Measurements from ENCODE around the gene HBEGF. TPM values are rescaled to one million over a fixed set of nuclear protein-coding genes. Genes with fewer than 3 reads are reported as not detected.

The HBEGF gene
- total RNA-seq, 1 experiment from 2014 or later: 12.3 TPM

DNA sequence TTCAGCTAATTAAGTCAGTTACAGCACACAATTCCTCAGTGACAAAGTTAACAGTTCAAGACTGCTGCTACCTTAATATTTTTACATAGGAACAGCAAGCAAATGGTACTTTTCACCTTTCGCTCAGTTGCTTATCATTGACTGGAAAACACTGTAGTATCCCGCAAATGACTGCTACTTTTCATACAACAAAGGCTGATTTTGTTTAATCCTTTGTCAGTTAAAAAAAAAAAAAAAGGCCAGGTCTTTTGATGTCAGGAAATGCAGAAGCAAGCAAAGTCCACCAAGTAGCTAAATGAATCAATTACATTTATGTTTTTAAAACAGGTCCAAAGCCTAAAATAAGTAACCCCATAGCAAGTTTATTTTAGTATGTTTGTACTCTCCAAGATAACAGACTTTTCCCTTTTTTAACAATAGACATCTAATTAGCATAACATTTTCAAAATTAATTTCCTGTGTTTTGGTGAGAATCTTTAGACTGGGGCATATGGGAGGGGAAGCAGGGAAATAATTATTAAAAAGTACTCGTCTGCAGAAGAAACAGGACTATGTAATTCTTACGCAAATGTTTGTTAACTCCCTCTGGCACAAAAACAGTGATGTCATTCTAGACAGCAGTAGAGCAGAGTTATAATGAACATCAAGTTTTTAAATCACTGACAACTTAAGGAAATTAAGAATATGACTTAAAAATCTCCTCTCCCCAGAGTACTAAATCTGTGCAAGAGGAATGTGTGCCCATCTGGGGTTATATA, 53.1 kb downstream of the HBEGF start:
- POLR2A ChIA-PET: no interaction called here
- peaks cover 94% of the 10 kb centered on the region for H3K79me2 ChIP-seq (ENCODE audit: insufficient read depth, low read length)
- BruUV-seq (replicated peaks): no TSS peak

DNA sequence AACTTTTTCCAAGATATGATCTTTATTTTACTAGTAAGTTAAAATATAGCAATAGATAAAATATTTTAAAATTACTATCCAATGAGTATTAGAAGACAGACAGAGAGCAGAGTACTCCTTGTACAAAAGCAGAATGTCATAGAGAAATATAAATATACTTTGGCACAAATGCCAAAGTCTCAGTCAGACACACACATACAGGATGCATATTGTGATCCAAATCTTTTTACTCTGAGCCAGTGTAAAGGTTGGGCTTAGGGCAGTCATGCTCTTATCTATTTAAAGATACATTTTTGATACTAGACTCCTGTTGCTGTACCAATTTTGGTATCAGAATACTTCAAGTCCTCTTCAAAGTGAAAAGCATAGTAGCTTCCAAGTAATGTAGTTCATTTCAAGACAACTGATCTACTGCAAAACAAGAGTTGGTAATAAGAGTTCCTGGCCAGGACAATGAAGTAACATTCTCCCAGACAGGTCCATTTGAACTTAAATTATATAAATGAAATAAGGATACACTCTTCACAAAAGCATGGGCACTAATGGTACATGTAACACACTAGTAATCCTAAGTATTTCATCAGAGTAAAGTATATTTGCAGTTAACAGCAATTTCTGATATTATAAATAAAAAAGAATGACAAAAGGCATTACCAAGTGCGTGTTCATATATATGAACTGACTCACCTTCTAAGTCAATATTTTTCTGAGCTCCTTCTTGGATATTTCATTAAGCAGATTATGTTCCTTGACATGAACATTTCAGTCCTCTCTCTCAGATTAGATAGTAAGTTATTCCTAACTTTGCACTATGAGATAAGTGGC, 54.0 kb downstream of the HBEGF start:
- Histone ChIP-seq H3K27ac (ENCODE audit: low read depth, low read length) (no peak overlapping the region), H3K79me2 (ENCODE audit: insufficient read depth, low read length) (peaks cover 94% of the 10 kb centered on the region), H3K36me3 (ENCODE audit: control insufficient read depth in 1 of 2, insufficient read depth in 2 of 2, low read length in 2 of 2) (no peaks in the 10 kb centered on the region), H3K9me2 (ENCODE audit: insufficient read depth) (no peaks in the 10 kb centered on the region), H2AFZ (ENCODE audit: low read depth, low read length, poor library complexity, severe bottlenecking) (no peak overlapping the region), H3K27me3 (ENCODE audit: insufficient read depth, low read length) (no peaks in the 10 kb centered on the region), H3K4me1 (ENCODE audit: control insufficient read depth in 1 of 2, insufficient read depth in 2 of 2, low read length in 2 of 2) (peaks cover 3 to 6% of the 10 kb centered on the region in 2 experiments; a peak in 3 of 4 replicates), H3K4me3 (replicated peaks in 1 of 2; ENCODE audit: low read depth in 1 of 2, low read length in 2 of 2) (no peak overlapping the region), H3K9me3 (ENCODE audit: control insufficient read depth in 1 of 2, insufficient read depth in 1 of 2, low read depth in 1 of 2, low read length in 2 of 2) (no peaks in the 10 kb centered on the region), H3K9ac (ENCODE audit: low read length) (no peak overlapping the region), H4K20me1 (ENCODE audit: insufficient read depth) (peaks cover 20% of the 10 kb centered on the region; the same call in 1 of the 2 replicates), H3K4me2 (ENCODE audit: low read length) (no peak overlapping the region)
- ChIA-PET POLR2A (no interaction called here), RAD21 (ENCODE audit: low non-redundant PET in 1 of 2, low total read pairs in 2 of 2, uncharacterized antibody in 2 of 2, unreplicated experiment in 2 of 2) (no interaction called here), CTCF (no interaction called here)
- ATAC-seq (no peak), DNase-seq (ENCODE audit: low read depth, low spot score) (no peak)
- BruUV-seq (replicated peaks): no TSS peak
- intact Hi-C loops (cut with micrococcal nuclease): no loop called here
- TF ChIP-seq ZFX (IDR thresholded peaks at IDR 0.05) (no peak), YY1 (IDR thresholded peaks at IDR 0.05; ENCODE audit: extremely low read depth, insufficient replicate concordance, low read depth, low read length) (no peak), ZNF274 (IDR thresholded peaks at IDR 0.05; ENCODE audit: low read depth, low read length) (no peak), POLR2AphosphoS5 (IDR thresholded peaks at IDR 0.05; ENCODE audit: low read depth, low read length) (no peak), SIN3A (IDR thresholded peaks at IDR 0.05; ENCODE audit: low read depth) (no peak), POLR2A (IDR thresholded peaks at IDR 0.05; ENCODE audit: borderline replicate concordance, extremely low read depth, insufficient read depth, insufficient read length) (no peak), FOSL1 (IDR thresholded peaks at IDR 0.05; ENCODE audit: low read depth) (no peak), RAD21 (IDR thresholded peaks at IDR 0.05; ENCODE audit: low read depth) (no peak), EZH2 (IDR thresholded peaks at IDR 0.05) (no peak), TCF7L2 (IDR thresholded peaks at IDR 0.05; ENCODE audit: borderline replicate concordance, extremely low read depth, insufficient read depth, insufficient read length) (no peak), EGR1 (IDR thresholded peaks at IDR 0.05; ENCODE audit: low read depth) (no peak), CEBPB (IDR thresholded peaks at IDR 0.05; ENCODE audit: low read depth) (no peak)
- TF ChIP-seq, protein P1, sequence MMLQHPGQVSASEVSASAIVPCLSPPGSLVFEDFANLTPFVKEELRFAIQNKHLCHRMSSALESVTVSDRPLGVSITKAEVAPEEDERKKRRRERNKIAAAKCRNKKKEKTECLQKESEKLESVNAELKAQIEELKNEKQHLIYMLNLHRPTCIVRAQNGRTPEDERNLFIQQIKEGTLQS (IDR thresholded peaks at IDR 0.05): no peak

More for the DNA sequence above, 53.1 kb downstream of the HBEGF start:
- no peaks in the 10 kb centered on the region for H3K27me3 ChIP-seq (ENCODE audit: insufficient read depth, low read length)
- no peaks in the 10 kb centered on the region for H3K9me3 ChIP-seq (ENCODE audit: control insufficient read depth in 1 of 2, insufficient read depth in 1 of 2, low read depth in 1 of 2, low read length in 2 of 2)
- TF ChIP-seq, protein P2, sequence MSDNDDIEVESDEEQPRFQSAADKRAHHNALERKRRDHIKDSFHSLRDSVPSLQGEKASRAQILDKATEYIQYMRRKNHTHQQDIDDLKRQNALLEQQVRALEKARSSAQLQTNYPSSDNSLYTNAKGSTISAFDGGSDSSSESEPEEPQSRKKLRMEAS (IDR thresholded peaks at IDR 0.05): no peak
- TF ChIP-seq YY1 (IDR thresholded peaks at IDR 0.05; ENCODE audit: extremely low read depth, insufficient replicate concordance, low read depth, low read length): no peak
- TF ChIP-seq FOSL1 (IDR thresholded peaks at IDR 0.05; ENCODE audit: low read depth): no peak
- no peak for TF ChIP-seq JUND (IDR thresholded peaks at IDR 0.05)
- TF ChIP-seq ZNF274 (IDR thresholded peaks at IDR 0.05; ENCODE audit: low read depth, low read length): no peak
- no peaks in the 10 kb centered on the region for H3K9me2 ChIP-seq (ENCODE audit: insufficient read depth)
- no peak overlapping the region for H2AFZ ChIP-seq (ENCODE audit: low read depth, low read length, poor library complexity, severe bottlenecking)
- H3K36me3 ChIP-seq (ENCODE audit: control insufficient read depth in 1 of 2, insufficient read depth in 2 of 2, low read length in 2 of 2): no peaks in the 10 kb centered on the region; a peak in 1 of 4 replicates
- intact Hi-C loops (cut with micrococcal nuclease): no loop called here
- ChIA-PET CTCF (no interaction called here), RAD21 (ENCODE audit: low non-redundant PET in 1 of 2, low total read pairs in 2 of 2, uncharacterized antibody in 2 of 2, unreplicated experiment in 2 of 2) (no interaction called here)
- no peak overlapping the region for H3K4me3 ChIP-seq (replicated peaks in 1 of 2; ENCODE audit: low read depth in 1 of 2, low read length in 2 of 2)
- no peak overlapping the region for H3K9ac ChIP-seq (ENCODE audit: low read length)
- DNase-seq (ENCODE audit: low read depth, low spot score): no peak
- ATAC-seq: no peak
- no peak overlapping the region for H3K4me2 ChIP-seq (ENCODE audit: low read length)
- H3K27ac ChIP-seq (ENCODE audit: low read depth, low read length): no peak overlapping the region
- peaks cover 15% of the 10 kb centered on the region; the same call in 1 of the 2 replicates for H4K20me1 ChIP-seq (ENCODE audit: insufficient read depth)
- peaks cover 5 to 11% of the 10 kb centered on the region in 2 experiments for H3K4me1 ChIP-seq (ENCODE audit: control insufficient read depth in 1 of 2, insufficient read depth in 2 of 2, low read length in 2 of 2)
